Activated T-cell treated with anti-CD3 and anti-CD28 coated beads, Interleukin-2, amount 50 U/mL, for 72 hours (primary cell): ENCODE results near the gene PCDHGA12. TPM values are rescaled to one million over a fixed set of nuclear protein-coding genes. Genes with fewer than 3 reads are reported as not detected.

ENCODE experiments used
- ATAC-seq, 2 donors: fragments of 150-1000 bp; cut with Tn5 transposase; replicated peaks in 1 of 2; 2 replicates each; pipeline ENCODE4 v1.10.0; 2021; ENCODE audit warnings: moderate library complexity in 2 of 2, mild to moderate bottlenecking in 1 of 2
- DNase-seq, 2 donors: peaks; one replicate each; pipeline ENCODE4 v3.0.0; 2021 to 2022; ENCODE audit warnings: mixed read lengths in 1 of 2
- H3K27ac Mint-ChIP-seq: one replicate; pipeline ENCODE4 v1.8.0; 2022; ENCODE audit warnings: mild to moderate bottlenecking, moderate library complexity, mixed read lengths
- H3K27me3 Mint-ChIP-seq: one replicate; pipeline ENCODE4 v1.8.0; 2022; ENCODE audit warnings: low read depth, mixed read lengths
- H3K36me3 Mint-ChIP-seq, 2 donors: one replicate each; pipeline ENCODE4 v1.8.0; 2022; ENCODE audit warnings: mixed read lengths in 2 of 2, mild to moderate bottlenecking in 1 of 2; ENCODE audit not compliant: insufficient read depth in 2 of 2
- H3K4me1 Mint-ChIP-seq: one replicate; pipeline ENCODE4 v1.8.0; 2022; ENCODE audit warnings: low read depth, mixed read lengths
- H3K4me3 Mint-ChIP-seq, 2 donors: one replicate each; pipeline ENCODE4 v1.8.0; 2022; ENCODE audit warnings: mild to moderate bottlenecking in 2 of 2, mixed read lengths in 2 of 2, moderate library complexity in 2 of 2
- H3K9me3 Mint-ChIP-seq, 2 donors: one replicate each; pipeline ENCODE4 v1.8.0; 2022; ENCODE audit warnings: mixed read lengths in 2 of 2
- total RNA-seq, 2 donors: library from RNA; stranded (reverse); gene quantifications; one replicate each; pipeline ENCODE4 v1.2.3, GENCODE V29; 2022

PCDHGA12 gene
- total RNA-seq, 2 donors from 2014 or later: 0.12 to 0.17 TPM

DNA sequence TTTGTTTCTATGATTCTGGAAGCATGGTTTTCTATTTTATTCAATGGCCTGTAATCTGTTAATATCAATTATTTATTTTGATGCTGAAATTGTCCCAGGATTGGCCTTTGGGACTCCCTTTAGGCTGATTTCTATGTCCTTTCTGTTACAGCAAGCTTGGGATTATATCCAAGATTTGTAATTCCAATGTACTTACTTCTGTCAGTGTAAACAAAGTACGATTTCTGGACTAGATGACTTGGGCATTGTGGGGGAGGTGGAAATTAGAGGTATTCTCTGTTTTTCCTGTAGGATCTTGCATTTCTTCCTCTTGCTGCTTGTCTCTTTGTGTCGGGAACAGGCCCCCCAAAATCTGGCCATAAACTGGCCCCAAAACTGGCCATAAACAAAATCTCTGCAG lies 3.7 kb downstream of the PCDHGA12 start:
- peaks cover 21% of the 10 kb centered on the region for H3K4me1 Mint-ChIP-seq
- H3K27me3 Mint-ChIP-seq: peaks cover 48% of the 10 kb centered on the region
- peaks cover 6 to 10% of the 10 kb centered on the region in 2 donors for H3K9me3 Mint-ChIP-seq
- no peak overlapping the region for H3K4me3 Mint-ChIP-seq
- DNase-seq: no peak
- no peak overlapping the region for H3K27ac Mint-ChIP-seq
- H3K36me3 Mint-ChIP-seq: peaks cover 13 to 20% of the 10 kb centered on the region in 2 donors
- no peak for ATAC-seq

DNA sequence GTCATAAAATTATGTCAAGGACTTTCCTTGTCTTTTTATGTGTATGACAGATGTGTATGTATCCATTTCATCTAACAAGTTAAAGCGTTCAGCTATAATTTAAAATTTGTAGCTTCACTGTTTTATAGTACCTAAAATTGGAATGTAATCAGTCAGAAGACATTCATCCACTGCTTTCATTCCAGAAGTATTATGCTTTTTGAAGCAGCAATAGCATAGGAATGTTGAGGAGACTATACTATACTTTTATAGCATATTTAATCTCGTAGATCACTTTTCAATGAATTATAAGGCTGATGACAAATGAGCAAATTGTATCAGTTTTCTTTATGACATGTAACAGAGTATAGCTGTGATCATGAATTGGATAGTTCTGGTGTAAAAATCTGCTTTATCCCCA lies 6.9 kb downstream of the PCDHGA12 start:
- ATAC-seq (no peak), DNase-seq (no peak)
- Mint-ChIP-seq H3K36me3 (peaks cover 3 to 10% of the 10 kb centered on the region in 2 donors), H3K27me3 (peaks cover 30% of the 10 kb centered on the region), H3K4me1 (peaks cover under 1% of the 10 kb centered on the region), H3K4me3 (no peak overlapping the region), H3K27ac (no peak overlapping the region), H3K9me3 (peaks cover 3% of the 10 kb centered on the region in 2 donors)

DNA sequence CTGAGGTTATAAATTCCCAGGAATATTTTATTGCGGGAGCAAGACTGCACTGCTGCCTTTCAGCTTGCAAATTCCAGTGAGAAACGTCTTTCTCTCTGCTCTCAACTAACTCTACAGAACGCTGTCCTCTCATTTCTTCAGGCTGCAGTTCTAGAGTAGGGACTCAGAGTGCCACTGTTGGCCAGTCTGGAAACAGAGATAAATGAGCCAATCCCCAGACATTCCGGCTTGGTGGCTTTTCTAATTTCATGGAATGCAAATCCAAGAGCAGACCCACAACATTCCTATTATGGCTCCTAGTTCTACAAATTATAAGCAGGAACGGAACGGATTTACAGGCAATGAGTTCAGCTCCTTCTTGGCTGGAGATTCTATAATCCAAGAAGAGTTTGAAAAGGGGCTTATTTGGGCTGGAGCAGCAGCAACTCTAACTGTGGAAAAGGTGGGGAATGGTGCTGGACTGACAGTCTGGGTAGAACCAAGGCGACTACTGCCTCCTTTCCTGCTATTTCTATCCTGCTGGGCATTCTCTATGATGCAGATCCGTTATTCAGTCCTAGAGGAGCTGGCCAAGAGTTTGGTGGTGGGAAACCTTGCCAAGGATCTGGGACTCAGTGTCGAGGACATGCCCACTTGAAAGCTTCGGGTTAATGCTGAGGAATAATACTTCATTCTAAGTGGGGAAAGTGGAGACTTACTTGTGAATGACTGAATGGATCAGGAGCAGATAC lies 9.3 kb downstream of the PCDHGA12 start:
- H3K9me3 Mint-ChIP-seq: peaks cover 2 to 4% of the 10 kb centered on the region in 2 donors
- DNase-seq: no peak
- H3K4me1 Mint-ChIP-seq: no peaks in the 10 kb centered on the region
- H3K27ac Mint-ChIP-seq: no peak overlapping the region
- no peak for ATAC-seq
- no peak overlapping the region for H3K4me3 Mint-ChIP-seq
- H3K36me3 Mint-ChIP-seq: peaks cover 0 to 3% of the 10 kb centered on the region in 2 donors
- H3K27me3 Mint-ChIP-seq: peaks cover 18% of the 10 kb centered on the region

DNA sequence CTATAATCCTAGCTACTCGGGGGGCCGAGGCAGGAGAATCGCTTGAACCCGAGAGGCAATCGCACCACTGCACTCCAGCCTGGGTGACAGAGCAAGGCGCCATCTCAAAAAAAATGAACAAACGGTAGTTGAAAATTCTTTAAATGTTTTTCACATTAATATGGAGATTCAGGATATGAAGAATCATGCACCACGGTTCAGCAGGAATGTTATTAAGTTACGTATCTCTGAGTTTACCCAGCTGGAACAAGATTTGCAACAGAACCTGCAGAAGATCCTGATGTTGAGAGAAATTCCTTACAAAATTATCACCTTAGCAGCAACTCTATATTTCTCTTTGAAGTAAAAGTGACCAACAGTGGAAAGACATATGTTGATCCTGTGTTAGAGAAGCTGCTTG lies 10.0 kb downstream of the PCDHGA12 start:
- peaks cover 0 to 3% of the 10 kb centered on the region in 2 donors for H3K36me3 Mint-ChIP-seq

DNA sequence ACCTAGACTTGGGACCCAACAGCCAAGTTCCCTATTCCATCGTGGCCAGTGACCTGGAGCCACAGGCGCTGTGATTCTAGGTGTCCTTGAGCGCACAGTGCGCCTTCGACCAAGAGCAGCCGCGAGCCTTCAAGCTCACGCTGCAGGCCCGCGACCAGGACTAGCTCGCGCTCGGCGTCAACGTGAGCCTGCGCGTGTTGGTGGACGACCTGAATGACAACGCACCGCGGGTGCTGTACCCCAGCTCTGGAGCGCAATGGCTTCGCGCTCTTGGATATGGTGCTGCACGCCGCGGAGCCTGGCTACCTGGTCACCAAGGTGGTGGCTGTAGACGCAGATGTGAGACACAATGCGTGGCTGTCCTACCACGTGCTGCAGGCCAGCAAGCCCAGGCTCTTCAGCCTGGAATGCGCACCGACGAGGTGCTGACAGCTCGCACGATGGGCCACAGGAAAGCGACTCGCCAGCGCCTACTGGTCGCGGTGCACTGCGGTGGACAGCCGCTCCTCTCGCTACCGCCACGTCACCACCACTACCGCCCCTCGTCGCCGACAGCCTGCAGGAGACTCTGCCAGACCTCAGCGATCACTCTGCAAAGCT lies 11.4 kb downstream of the PCDHGA12 start:
- ATAC-seq (no peak), DNase-seq (no peak)
- Mint-ChIP-seq H3K9me3 (peaks cover 2 to 4% of the 10 kb centered on the region in 2 donors), H3K27me3 (peaks cover 22% of the 10 kb centered on the region), H3K4me3 (no peak overlapping the region), H3K27ac (no peak overlapping the region), H3K4me1 (no peaks in the 10 kb centered on the region), H3K36me3 (peaks cover 0 to 3% of the 10 kb centered on the region in 2 donors)

More for the DNA sequence above, 10.0 kb downstream of the PCDHGA12 start:
- peaks cover 24% of the 10 kb centered on the region for H3K27me3 Mint-ChIP-seq
- no peak overlapping the region for H3K27ac Mint-ChIP-seq
- H3K4me1 Mint-ChIP-seq: no peaks in the 10 kb centered on the region
- DNase-seq: no peak
- ATAC-seq: no peak
- no peak overlapping the region for H3K4me3 Mint-ChIP-seq
- H3K9me3 Mint-ChIP-seq: peaks cover 2 to 4% of the 10 kb centered on the region in 2 donors

DNA sequence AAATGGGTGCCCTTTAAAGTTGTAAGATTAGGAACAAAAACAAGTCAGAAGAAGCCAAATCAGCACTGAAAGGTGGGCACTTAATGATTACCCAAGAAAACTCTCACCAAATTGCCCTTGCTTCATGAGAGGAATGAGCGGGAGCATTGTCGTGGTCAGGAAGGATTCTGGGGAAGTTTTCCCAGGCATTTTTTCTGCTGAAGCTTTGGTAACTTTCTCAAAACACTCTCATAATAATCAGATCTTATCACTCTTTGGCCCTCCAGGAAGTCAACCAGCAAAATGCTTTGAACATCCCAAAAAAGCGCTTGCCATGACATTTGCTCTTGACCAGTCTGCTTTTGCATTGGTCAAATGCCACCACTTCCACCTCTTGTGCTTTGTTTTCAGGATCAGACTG lies 35.0 kb downstream of the PCDHGA12 start:
- no peak for ATAC-seq
- Mint-ChIP-seq H3K4me1 (no peaks in the 10 kb centered on the region), H3K27ac (no peak overlapping the region), H3K27me3 (peaks cover 6% of the 10 kb centered on the region), H3K36me3 (no peaks in the 10 kb centered on the region), H3K4me3 (no peak overlapping the region), H3K9me3 (no peaks in the 10 kb centered on the region)
- no peak for DNase-seq

DNA sequence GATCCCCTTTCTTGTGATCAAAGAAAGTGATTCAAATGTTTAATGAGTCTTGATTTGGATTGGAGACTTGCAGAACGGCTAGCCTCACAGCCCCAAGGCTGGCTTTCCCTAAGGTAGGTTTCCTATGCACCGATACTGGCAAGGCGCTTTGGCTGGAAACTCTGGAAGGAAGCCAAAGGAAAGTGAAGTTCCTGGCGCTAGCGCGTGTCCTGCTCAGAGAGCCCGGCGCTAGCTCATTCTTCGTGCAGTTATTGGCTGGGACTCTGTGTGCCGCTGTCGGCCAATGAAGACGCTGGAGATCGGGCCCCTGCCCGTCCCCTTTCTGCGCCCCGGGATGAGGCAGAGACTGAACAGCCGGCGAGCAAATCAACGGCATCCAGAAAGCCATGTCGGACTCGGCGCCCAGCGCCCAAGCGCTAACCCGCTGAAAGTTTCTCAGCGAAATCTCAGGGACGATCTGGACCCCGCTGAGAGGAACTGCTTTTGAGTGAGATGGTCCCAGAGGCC lies 45.4 kb downstream of the PCDHGA12 start, which contains the start of gene PCDHGC3:
TSS of gene PCDHGC3 (plus strand) at position 342 of the 507 bp plus-strand sequence. CDS start at position 493, 151 bp downstream.
- ATAC-seq (peak; percentile 90 to 93), DNase-seq (peak; percentile 64 to 67)
- Mint-ChIP-seq H3K27ac (peak within 1 kb of the TSS; percentile 2), H3K27me3 (peaks cover 52% of the 10 kb centered on the region), H3K4me3 (peak within 1 kb of the TSS; percentile 91 to 94), H3K9me3 (no peaks in the 10 kb centered on the region), H3K36me3 (peaks cover 0 to 3% of the 10 kb centered on the region in 2 donors), H3K4me1 (peaks cover 29% of the 10 kb centered on the region)

DNA sequence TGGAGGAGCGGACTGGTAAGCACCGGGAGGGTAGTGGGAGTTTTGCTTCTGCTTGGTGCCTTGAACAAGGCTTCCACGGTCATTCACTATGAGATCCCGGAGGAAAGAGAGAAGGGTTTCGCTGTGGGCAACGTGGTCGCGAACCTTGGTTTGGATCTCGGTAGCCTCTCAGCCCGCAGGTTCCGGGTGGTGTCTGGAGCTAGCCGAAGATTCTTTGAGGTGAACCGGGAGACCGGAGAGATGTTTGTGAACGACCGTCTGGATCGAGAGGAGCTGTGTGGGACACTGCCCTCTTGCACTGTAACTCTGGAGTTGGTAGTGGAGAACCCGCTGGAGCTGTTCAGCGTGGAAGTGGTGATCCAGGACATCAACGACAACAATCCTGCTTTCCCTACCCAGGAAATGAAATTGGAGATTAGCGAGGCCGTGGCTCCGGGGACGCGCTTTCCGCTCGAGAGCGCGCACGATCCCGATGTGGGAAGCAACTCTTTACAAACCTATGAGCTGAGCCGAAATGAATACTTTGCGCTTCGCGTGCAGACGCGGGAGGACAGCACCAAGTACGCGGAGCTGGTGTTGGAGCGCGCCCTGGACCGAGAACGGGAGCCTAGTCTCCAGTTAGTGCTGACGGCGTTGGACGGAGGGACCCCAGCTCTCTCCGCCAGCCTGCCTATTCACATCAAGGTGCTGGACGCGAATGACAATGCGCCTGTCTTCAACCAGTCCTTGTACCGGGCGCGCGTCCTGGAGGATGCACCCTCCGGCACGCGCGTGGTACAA lies 46.0 kb downstream of the PCDHGA12 start:
- Mint-ChIP-seq H3K27me3 (peaks cover 52% of the 10 kb centered on the region), H3K27ac (peak overlapping the region; percentile 2), H3K9me3 (no peaks in the 10 kb centered on the region), H3K4me3 (peak overlapping the region; percentile 91 to 94), H3K36me3 (peaks cover 0 to 3% of the 10 kb centered on the region in 2 donors), H3K4me1 (peaks cover 29% of the 10 kb centered on the region)
- DNase-seq (peak in 1 of 2 donors; percentile 15), ATAC-seq (peak; percentile 25 to 28)

DNA sequence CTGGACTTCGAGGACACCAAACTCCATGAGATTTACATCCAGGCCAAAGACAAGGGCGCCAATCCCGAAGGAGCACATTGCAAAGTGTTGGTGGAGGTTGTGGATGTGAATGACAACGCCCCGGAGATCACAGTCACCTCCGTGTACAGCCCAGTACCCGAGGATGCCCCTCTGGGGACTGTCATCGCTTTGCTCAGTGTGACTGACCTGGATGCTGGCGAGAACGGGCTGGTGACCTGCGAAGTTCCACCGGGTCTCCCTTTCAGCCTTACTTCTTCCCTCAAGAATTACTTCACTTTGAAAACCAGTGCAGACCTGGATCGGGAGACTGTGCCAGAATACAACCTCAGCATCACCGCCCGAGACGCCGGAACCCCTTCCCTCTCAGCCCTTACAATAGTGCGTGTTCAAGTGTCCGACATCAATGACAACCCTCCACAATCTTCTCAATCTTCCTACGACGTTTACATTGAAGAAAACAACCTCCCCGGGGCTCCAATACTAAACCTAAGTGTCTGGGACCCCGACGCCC lies 46.8 kb downstream of the PCDHGA12 start:
- H3K9me3 Mint-ChIP-seq: no peaks in the 10 kb centered on the region
- H3K27ac Mint-ChIP-seq: no peak overlapping the region
- H3K27me3 Mint-ChIP-seq: peaks cover 52% of the 10 kb centered on the region
- no peak for ATAC-seq
- peaks cover 29% of the 10 kb centered on the region for H3K4me1 Mint-ChIP-seq
- H3K4me3 Mint-ChIP-seq: peak overlapping the region; percentile 91 to 94
- H3K36me3 Mint-ChIP-seq: peaks cover 0 to 3% of the 10 kb centered on the region in 2 donors
- DNase-seq: no peak

DNA sequence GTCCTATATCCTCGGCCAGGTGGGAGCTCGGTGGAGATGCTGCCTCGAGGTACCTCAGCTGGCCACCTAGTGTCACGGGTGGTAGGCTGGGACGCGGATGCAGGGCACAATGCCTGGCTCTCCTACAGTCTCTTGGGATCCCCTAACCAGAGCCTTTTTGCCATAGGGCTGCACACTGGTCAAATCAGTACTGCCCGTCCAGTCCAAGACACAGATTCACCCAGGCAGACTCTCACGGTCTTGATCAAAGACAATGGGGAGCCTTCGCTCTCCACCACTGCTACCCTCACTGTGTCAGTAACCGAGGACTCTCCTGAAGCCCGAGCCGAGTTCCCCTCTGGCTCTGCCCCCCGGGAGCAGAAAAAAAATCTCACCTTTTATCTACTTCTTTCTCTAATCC lies 47.5 kb downstream of the PCDHGA12 start:
- peaks cover 29% of the 10 kb centered on the region for H3K4me1 Mint-ChIP-seq
- H3K9me3 Mint-ChIP-seq: no peaks in the 10 kb centered on the region
- ATAC-seq (no peak), DNase-seq (no peak)
- no peak overlapping the region for H3K27ac Mint-ChIP-seq
- peaks cover 0 to 3% of the 10 kb centered on the region in 2 donors for H3K36me3 Mint-ChIP-seq
- H3K4me3 Mint-ChIP-seq: peak overlapping the region; percentile 91 to 94
- H3K27me3 Mint-ChIP-seq: peaks cover 59% of the 10 kb centered on the region

DNA sequence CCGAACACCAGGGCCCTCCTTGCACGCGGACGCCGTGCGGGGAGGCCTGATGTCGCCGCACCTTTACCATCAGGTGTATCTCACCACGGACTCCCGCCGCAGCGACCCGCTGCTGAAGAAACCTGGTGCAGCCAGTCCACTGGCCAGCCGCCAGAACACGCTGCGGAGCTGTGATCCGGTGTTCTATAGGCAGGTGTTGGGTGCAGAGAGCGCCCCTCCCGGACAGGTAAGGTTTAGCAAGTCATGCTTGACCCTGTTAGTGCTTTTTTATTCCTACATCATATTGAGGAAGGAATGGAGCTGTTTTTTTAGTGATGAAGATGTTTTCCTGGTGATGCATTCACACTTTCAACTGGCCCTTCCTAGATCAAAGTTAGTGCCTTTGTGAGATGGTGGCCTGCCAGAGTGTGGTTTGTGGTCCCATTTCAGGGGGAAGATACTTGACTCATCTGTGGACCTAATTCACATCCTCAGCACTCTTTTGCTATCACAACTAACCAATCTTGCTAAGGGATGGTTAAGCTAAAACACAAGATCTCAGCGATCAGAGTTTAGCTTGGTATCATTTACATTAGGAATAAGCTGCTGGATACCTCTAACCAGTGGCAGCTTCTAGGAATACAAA lies 48.1 kb downstream of the PCDHGA12 start:
- DNase-seq (peak in 1 of 2 donors; percentile 31), ATAC-seq (peak; percentile 41 to 47)
- H3K4me1 Mint-ChIP-seq: peaks cover 29% of the 10 kb centered on the region
- H3K4me3 Mint-ChIP-seq: no peak overlapping the region
- peaks cover 66% of the 10 kb centered on the region for H3K27me3 Mint-ChIP-seq
- peaks cover 2 to 4% of the 10 kb centered on the region in 2 donors for H3K36me3 Mint-ChIP-seq
- no peak overlapping the region for H3K27ac Mint-ChIP-seq
- no peaks in the 10 kb centered on the region for H3K9me3 Mint-ChIP-seq

DNA sequence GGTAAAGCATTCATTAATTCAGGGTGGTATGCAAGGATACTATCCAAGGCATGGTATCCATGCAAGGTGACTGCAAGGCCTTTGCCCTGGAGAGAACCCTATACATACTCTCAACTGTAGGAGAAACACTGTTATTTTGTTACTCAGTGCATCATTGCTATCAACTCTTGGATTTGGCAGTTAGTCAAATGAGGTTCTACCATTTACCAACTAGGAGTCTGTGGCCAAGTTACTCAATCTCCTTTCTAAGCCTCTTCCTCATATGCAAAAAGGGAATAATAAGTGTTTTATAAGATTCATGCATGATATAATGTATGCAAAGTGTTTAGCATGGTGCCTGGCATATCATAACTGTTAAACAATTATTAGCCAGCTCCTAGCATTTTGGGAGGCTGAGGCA lies 49.5 kb downstream of the PCDHGA12 start:
- H3K4me3 Mint-ChIP-seq: no peak overlapping the region
- no peak overlapping the region for H3K27ac Mint-ChIP-seq
- ATAC-seq (no peak), DNase-seq (no peak)
- H3K9me3 Mint-ChIP-seq: no peaks in the 10 kb centered on the region
- peaks cover 76% of the 10 kb centered on the region for H3K27me3 Mint-ChIP-seq
- H3K4me1 Mint-ChIP-seq: peaks cover 35% of the 10 kb centered on the region
- peaks cover 2 to 4% of the 10 kb centered on the region in 2 donors for H3K36me3 Mint-ChIP-seq
